Activated CD8-positive, alpha-beta memory T cell treated with anti-CD3 and anti-CD28 coated beads for 36 hours (primary cell): ENCODE data around the gene EDEM3. TPM values are rescaled to one million over a fixed set of nuclear protein-coding genes. Genes with fewer than 3 reads are reported as not detected.
"Not testable (repeated sequence)": the region's sequence is repeated elsewhere in the genome, so short reads cannot be mapped to it uniquely, and the experiment has no call there.

Source experiments
- CTCF ChIA-PET: fragments of 350-600 bp; sonication (Branson Sonifier 250); formaldehyde crosslinking; loops from one replicate; lab custom pipeline; 2021; ENCODE audit warnings: antibody characterized with exemption; lab: Charles Lee
- POLR2A ChIA-PET: fragments of 350-600 bp; sonication (Branson Sonifier 250); formaldehyde crosslinking; loops from one replicate; lab custom pipeline; 2021; ENCODE audit warnings: antibody characterized with exemption; lab: Charles Lee
- total RNA-seq, 2 experiments: library from RNA; stranded (reverse); gene quantifications; one replicate each; pipeline ENCODE4 v1.2.3, GENCODE V29; 2021

EDEM3 gene, protein sequence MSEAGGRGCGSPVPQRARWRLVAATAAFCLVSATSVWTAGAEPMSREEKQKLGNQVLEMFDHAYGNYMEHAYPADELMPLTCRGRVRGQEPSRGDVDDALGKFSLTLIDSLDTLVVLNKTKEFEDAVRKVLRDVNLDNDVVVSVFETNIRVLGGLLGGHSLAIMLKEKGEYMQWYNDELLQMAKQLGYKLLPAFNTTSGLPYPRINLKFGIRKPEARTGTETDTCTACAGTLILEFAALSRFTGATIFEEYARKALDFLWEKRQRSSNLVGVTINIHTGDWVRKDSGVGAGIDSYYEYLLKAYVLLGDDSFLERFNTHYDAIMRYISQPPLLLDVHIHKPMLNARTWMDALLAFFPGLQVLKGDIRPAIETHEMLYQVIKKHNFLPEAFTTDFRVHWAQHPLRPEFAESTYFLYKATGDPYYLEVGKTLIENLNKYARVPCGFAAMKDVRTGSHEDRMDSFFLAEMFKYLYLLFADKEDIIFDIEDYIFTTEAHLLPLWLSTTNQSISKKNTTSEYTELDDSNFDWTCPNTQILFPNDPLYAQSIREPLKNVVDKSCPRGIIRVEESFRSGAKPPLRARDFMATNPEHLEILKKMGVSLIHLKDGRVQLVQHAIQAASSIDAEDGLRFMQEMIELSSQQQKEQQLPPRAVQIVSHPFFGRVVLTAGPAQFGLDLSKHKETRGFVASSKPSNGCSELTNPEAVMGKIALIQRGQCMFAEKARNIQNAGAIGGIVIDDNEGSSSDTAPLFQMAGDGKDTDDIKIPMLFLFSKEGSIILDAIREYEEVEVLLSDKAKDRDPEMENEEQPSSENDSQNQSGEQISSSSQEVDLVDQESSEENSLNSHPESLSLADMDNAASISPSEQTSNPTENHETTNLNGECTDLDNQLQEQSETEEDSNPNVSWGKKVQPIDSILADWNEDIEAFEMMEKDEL
- 10 to 100 TPM; 19.6 to 22.2 TPM for total RNA-seq

- ChIA-PET POLR2A (interaction anchor here (0.9 to 2.7 kb wide), 3 partner anchors 12 to 291 kb away, joined by 3 to 15 read pairs (median 8); partner anchors contain the start of genes NIBAN1 and RNF2), CTCF (no interaction called here)
Measured at GRCh38 chr1:184754476-184755225, at the start of gene EDEM3. EDEM3 (minus strand) TSS chr1:184754858; CDS start chr1:184754646, 212 bp downstream.

GRCh38 chr1:184804220-184804619, 49.6 kb upstream of the EDEM3 start:
- POLR2A ChIA-PET, result no interaction called here
- CTCF ChIA-PET, result interaction anchor here (1.9 kb wide), 1 partner anchor 10 kb away, joined by 4 read pairs; no protein-coding TSS in a partner anchor

GRCh38 chr1:184803180-184803492, 48.5 kb upstream of the EDEM3 start:
- ChIA-PET CTCF (interaction anchor here (0.7 kb wide), 1 partner anchor 179 kb away, joined by 3 read pairs; no protein-coding TSS in a partner anchor), POLR2A (no interaction called here)

DNA sequence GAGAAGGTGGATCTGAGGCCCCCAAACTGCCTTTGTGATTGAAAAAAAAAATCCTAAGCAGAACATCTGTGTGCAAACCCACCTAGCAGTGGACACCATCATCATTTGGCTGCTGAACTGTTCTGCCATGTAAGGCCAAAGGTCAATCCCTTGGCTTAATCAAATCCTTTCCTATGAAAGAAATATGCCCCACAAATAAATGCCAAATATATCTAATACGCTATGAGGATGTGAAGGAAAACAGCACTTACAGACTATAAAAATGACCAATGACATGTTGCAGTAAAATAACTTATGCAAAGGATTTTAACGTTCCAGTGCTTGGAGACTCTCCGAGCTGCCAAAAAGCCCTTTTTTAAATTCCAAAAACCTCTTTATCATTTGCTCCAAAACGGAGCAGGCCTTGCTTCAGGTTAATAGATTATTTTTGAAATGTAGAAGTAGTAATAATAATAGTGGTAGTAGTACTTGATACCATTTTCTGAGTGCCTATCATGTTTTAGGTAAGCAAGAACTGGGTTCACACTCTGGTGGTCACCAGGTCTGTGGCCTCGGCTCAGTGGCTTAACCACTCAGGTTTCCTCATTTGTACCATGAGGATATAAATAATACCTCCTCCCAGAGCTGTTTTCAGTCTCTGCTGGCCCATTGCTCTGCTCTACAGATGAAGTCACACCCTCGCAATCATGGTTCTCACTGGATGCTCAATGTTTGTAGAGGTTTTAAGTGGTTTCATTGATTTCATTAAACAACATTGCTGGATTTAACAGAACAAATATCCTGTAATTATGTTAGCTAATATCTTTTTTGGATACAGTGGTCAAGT, 47.9 kb upstream of the EDEM3 start:
- CTCF ChIA-PET, result interaction anchor here (0.7 kb wide), 1 partner anchor 179 kb away, joined by 3 read pairs; no protein-coding TSS in a partner anchor
- POLR2A ChIA-PET, result no interaction called here

- ChIA-PET POLR2A (no interaction called here), CTCF (interaction anchor here (0.6 kb wide), 1 partner anchor 83 kb away, joined by 3 read pairs; no protein-coding TSS in a partner anchor)
Measured at GRCh38 chr1:184801503-184801902, 46.8 kb upstream of the EDEM3 start.

DNA sequence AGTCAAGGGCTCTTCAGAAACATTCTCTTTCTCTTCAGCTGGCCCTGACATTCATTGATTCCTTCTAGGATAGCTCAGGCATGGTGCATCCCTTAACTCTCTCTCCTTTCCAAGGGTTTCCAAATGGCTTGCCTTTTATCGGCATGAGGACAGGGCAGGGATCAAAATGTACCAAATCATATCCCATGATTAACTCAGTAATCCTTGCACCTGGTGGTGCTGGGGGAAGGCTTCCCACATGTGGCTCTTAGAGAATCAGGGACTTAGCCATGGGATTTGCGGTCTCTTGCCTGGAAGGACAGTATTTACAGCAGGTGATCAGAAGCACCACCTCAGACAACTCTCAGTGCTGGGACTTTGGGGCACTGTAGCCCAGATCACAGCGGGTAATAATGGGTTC, 46.2 kb upstream of the EDEM3 start:
- ChIA-PET CTCF (no interaction called here), POLR2A (no interaction called here)

- CTCF ChIA-PET, result no interaction called here
- POLR2A ChIA-PET, result interaction anchor here (0.5 kb wide), 1 partner anchor 633 kb away, joined by 6 read pairs; no protein-coding TSS in a partner anchor
Measured at GRCh38 chr1:184793967-184794366, 39.3 kb upstream of the EDEM3 start.

GRCh38 chr1:184792450-184792969, 37.9 kb upstream of the EDEM3 start:
- POLR2A ChIA-PET, result no interaction called here

DNA sequence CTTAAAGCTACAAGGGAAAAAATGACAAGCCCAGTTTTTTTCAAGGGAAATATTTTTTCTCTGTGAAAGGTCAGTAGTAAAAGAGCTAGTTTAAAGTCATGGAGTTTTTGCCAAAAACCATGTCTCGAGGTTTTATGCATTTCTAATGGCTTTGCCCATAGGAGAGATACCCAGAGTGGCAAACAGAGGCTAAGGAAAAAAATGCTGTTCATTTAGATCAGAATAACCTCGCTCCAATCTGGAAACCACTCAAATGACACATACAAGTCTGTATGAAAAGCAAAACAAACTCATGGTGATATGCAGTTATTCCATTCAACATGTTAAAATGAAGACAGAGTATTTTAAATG, 36.9 kb upstream of the EDEM3 start:
- ChIA-PET CTCF (interaction anchor here (0.7 kb wide), 1 partner anchor 14 kb away, joined by 4 read pairs; no protein-coding TSS in a partner anchor), POLR2A (no interaction called here)

More at GRCh38 chr1:184792450-184792969, 37.9 kb upstream of the EDEM3 start:
- CTCF ChIA-PET, result interaction anchor here (0.7 kb wide), 1 partner anchor 13 kb away, joined by 4 read pairs; no protein-coding TSS in a partner anchor

DNA sequence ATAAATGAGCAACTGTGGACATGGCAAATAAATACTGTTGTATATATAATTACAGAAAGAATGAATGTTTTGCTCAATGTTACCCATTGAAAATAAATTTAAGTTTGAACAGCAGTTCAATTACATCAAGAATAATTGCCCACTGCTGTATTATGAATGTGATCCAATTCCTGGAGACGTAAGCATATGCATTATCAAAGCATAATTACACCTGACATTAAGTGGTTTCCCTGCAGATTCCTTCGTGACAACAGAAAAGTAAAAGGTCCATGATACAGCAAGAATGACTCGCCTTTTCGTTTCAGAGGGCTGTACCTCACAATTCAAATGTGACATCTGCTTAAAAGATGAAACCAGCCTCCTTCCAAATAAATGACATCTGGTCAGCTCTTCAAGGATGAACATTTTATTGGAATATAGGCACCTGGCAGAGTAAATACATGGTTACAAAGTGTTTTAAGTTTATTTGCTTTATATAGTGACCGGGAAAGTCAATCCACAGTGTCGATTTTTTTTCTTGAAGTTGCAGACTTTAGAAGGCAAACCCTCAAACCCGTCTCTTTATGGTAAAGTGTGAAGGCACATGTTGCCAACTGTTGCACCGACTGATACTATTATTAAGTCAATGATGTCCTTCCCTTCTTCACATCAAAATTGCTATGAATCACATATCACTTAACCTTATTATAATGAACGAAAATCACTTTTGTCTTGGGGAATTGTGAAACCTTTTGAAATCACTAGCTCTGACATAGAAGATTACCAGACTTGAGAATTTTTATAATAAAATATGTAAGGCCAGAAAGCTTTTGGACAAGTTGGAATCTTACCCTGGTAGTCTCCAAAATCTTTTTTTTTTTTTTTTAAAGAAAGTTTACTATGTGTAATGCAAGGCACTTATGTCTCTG, 36.2 kb upstream of the EDEM3 start:
- ChIA-PET CTCF (no interaction called here), POLR2A (no interaction called here)

- ChIA-PET POLR2A (no interaction called here), CTCF (no interaction called here)
Measured at GRCh38 chr1:184789884-184790283, 35.2 kb upstream of the EDEM3 start.

DNA sequence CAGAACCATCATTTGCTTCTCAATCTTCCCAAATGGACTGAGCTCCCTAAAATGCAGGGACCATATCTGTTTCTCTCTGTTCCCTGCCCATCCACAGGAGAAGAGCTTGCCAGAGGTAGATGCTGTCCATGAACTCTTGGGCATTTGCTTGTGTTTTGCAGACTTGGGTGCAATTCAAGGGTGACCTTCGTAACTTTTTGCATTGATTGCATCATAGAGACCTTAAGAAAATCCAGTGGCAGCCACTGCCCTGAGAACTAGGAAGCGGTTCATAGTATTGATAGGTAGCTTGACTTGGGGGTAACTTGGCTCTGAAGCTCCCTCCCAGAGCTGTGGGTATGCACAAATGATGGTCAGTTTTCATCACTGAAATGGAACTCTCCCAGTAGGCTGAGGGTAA, 34.3 kb upstream of the EDEM3 start:
- POLR2A ChIA-PET, result no interaction called here
- CTCF ChIA-PET, result interaction anchor here (0.7 kb wide), 1 partner anchor 66 kb away, joined by 3 read pairs; no protein-coding TSS in a partner anchor

GRCh38 chr1:184785529-184785928, 30.9 kb upstream of the EDEM3 start:
- ChIA-PET CTCF (no interaction called here), POLR2A (no interaction called here)

GRCh38 chr1:184783723-184784122, 29.1 kb upstream of the EDEM3 start:
- POLR2A ChIA-PET, CTCF ChIA-PET: not testable (repeated sequence)

DNA sequence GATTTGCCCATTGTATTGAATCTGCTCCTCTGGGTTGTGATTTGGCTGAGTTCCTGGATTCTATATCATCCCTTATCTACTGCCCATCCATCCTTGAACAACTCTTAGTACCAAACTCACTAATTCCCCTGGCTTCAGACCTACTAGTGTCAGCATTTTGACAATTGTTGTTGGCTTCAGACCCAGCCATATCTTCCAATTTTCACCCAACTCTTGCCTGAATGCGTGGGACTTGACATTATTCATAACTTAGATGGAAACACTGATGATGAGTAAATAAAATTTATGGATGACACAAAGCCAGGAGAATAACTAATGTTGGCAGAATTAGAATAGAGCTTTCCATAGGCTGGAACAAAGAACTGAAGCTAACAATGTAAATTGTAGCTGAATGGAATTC, 27.3 kb upstream of the EDEM3 start:
- ChIA-PET CTCF (no interaction called here), POLR2A (no interaction called here)

DNA sequence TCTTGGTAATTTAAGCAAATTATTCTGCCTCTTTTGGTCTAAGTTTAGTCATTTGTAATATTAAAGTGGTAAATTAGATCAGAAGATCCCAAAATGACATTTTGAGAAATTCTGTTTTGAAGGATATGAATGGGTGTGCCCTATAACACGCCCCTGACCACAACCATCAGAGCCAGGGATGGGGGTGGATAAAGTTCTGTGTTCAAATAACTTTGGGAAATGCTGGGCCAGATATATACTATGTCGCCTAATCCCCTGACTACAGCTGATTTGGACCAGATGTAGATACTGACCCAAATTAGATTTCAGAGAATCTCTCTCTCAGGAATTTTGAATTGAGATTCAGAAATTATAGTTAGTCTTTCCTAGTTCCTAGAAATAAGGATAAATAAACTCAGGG, 21.2 kb upstream of the EDEM3 start:
- ChIA-PET POLR2A (interaction anchor here (0.7 kb wide), 1 partner anchor 160 kb away, joined by 4 read pairs; no protein-coding TSS in a partner anchor), CTCF (no interaction called here)

DNA sequence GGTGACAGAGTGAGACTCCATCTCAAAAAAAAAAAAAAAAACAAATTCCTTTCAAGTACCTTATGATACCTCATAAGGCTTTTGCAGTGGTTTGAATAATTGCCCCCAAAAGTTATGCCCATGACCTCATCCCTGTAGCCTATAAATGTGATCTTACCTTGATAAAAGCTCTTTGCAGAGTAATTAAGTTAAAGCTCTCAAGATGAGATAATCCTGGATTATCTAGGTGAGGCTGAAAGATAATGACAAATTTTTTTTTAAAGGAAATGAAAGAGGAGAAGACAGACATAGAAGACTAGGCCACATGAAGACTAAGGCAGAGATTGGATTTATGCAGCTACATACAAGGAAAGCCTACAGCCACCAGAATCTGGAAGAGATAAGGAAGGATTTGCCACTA, 20.7 kb upstream of the EDEM3 start:
- POLR2A ChIA-PET, result interaction anchor here (0.7 kb wide), 1 partner anchor 161 kb away, joined by 4 read pairs; no protein-coding TSS in a partner anchor
- CTCF ChIA-PET, result interaction anchor here (0.7 kb wide), 2 partner anchors 8 to 127 kb away, joined by 3 read pairs; no protein-coding TSS in a partner anchor
